GM10266 (cell line): Measurements from ENCODE around the gene RXFP4.
"Not testable (repeated sequence)": the region's sequence is repeated elsewhere in the genome, so short reads cannot be mapped to it uniquely, and the experiment has no call there.

ENCODE experiments used
- DNase-seq: peaks from one replicate; pipeline ENCODE4 v3.0.0; 2012; ENCODE audit errors: extremely low spot score
- TF ChIP-seq, protein P1 (sequence below): IDR thresholded peaks from 2 replicates; pipeline ENCODE4 v1.5.1; 2012; ENCODE audit warnings: mild to moderate bottlenecking, low read depth; ENCODE audit not compliant: control insufficient read depth, insufficient read depth; ENCODE audit errors: missing control alignments

Gene RXFP4

DNA sequence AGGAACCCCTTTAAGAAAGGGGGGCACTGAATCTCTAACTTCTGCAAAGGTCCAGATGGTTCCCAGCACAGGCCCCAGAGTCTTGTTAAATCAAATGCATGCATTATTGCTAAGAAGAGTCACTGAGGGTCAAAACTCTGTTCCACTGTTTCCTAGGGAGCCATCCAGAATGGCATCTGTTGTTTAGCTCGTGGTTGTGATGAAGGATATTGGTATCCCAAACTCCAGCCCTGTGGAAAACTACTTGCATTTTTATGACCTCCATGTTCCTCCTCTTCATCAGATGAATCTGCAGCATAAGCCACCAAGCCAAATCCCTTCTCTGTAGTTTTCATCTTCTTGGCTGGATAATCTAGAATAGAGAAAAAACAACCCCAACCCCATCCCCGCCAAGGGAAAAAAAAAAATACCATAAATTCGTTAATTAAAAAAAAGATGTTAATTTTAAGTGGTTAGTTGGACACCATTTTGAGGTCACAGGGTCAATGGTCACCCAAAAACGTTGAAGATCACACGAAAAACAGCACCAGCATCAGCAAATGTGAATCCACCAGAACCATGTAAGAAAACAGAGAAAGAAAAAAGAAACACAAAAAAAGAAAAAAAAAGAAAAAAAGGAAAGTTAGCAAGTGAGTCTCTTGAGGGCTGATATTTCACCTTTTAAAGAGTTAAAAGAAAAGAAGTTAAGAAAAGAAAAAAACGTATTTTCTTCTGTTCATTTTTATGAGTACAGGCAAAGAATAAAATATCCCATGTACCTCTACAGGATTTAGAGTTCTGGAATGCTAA lies 27.3 kb upstream of the RXFP4 start:
- TF ChIP-seq, protein P1, sequence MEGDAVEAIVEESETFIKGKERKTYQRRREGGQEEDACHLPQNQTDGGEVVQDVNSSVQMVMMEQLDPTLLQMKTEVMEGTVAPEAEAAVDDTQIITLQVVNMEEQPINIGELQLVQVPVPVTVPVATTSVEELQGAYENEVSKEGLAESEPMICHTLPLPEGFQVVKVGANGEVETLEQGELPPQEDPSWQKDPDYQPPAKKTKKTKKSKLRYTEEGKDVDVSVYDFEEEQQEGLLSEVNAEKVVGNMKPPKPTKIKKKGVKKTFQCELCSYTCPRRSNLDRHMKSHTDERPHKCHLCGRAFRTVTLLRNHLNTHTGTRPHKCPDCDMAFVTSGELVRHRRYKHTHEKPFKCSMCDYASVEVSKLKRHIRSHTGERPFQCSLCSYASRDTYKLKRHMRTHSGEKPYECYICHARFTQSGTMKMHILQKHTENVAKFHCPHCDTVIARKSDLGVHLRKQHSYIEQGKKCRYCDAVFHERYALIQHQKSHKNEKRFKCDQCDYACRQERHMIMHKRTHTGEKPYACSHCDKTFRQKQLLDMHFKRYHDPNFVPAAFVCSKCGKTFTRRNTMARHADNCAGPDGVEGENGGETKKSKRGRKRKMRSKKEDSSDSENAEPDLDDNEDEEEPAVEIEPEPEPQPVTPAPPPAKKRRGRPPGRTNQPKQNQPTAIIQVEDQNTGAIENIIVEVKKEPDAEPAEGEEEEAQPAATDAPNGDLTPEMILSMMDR = no peak
- no peak for DNase-seq

DNA sequence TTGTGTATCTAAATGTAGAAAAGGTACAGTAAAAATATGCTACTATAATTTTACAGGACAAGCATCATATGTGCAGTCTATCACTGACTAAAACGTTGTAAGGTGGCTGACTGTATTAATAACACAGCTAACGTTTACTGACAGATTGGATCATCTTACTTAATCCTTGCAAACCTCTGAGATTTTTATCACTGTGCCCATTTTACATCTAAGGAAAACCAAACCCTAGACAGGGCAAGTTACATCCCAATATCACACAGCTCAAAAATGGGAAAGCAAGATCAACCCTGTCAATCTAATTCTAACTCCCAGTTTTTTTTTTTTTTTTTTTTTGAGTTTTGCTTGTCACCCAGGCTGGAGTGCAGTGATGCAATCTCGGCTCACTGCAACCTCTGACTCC lies 22.8 kb upstream of the RXFP4 start:
- no peak for DNase-seq
- TF ChIP-seq, protein P1 = no peak

DNA sequence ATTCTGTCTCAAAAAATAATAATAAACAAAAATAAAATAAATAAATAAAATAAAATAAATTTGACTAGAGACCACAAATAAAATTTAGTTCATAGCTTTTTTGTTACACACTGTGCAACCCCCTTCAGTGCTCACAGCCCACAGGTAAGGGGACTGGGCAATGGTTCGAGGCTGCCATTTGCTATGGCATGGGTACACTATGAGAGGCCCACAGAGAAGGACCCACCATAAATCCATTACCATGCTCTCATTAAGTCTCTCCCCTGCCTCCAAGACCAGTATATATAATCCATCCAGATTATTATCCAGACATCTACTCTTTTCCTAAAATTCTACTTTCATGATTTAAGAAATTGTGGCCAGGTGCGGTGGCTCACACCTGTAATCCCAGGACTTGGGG lies 21.6 kb upstream of the RXFP4 start:
- TF ChIP-seq, protein P1 = no peak
- DNase-seq = no peak

DNA sequence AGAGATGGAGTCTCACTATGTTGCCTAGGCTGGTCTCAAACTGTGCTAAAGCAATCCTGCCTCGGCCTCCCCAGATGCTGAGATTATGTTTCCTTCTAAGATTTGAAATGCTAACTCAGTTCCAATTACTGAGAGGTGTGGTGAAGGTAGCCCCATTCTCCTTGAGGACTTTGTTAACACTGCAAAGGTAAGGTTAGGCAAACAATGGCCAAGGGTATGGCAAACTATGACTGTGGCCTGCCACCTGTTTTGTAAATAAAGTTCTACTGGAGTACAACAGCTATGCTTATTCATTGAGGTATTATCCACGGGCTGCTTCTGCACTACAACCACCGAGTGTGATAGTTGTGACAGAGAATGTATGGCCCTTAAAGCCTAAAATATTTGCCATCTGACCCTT lies 20.7 kb upstream of the RXFP4 start:
- TF ChIP-seq, protein P1 = no peak

DNA sequence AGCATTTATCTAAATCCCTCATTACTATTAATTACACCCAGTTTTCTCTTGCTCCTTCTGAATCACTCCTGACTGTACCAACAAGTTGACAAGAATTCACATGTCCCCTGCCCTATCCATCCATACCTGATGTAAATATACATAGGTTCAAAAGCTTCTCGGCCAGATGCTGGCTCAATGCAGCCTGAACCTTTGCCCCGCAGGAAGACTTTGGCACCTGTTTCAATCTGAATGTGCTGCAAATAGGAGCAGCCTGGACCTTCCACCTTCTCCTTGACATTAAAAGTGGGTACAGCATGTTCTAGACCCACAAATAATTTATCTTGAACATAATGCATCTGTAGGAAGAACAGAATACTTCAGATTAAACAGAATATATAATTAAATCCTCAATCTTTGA lies 15.9 kb upstream of the RXFP4 start:
- no peak for DNase-seq
- TF ChIP-seq, protein P1 = no peak

More for the DNA sequence above, 20.7 kb upstream of the RXFP4 start:
- no peak for DNase-seq

DNA sequence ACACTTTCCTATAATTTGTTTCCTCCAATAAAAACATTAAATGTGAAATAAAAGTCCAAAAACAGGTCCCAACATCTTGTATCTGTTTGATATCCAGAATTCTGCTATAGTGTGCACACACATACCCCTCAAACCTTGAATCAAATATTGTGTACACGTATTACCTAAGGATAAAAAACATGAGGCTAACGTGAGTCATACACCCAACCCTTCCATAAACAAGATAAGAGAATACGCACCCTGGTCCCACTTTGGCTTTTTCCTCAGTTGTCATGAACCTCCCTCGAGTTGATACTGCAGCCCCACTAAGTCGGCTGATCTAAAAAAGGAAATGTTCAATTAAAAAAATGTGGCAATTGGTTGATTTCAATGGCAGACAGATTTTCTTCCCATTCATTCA lies 12.4 kb upstream of the RXFP4 start:
- TF ChIP-seq, protein P1 = no peak
- no peak for DNase-seq

DNA sequence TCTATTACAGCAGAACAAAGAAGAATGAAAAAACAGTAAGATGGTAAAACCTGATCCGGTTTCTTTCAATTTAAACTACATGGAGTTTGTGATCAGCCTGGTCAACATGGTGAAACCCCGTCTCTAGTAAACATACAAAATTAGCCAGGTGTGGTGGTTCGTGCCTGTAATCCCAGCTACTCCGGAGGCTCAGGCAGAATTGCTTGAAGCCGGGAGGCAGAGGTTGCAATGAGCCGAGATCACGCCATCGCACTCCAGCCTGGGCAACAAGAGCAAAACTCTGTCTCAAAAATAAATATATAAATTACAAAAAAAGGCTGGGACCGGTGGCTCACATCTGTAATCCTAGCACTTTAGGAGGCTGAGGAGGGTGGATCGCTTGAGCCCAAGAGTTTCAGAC lies 10.7 kb upstream of the RXFP4 start:
- DNase-seq = not testable (repeated sequence)
